ENCODE data around the gene CRYBA2.
A peak's percentile ranks its signal among the peaks of the same experiment; 100 is the strongest.

The CRYBA2 gene

DNA sequence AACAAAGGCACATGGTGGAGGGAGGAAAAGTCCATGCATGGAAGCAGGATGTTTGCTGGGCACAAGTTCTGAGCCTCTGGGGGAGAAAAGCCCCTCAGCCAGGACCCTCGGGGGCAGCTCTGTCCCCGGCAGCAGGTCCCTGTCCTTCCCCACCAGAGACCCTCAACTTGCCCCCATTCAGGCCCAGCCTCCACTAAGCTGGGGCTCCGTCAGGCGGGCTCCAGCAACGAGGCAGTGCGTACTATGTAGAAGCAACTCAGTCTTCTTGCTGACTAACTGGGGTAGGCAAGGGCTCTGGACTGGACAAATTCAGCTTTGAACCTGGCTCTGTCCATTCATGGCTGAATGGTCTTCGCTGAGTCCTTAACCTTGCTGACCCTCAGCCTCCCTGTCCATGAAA lies 25.1 kb upstream of the CRYBA2 start:
- peaks cover 47% of the 10 kb centered on the region for H3K27me3 Mint-ChIP-seq
- H3K4me3 Mint-ChIP-seq: no peak overlapping the region
- H3K36me3 Mint-ChIP-seq: no peaks in the 10 kb centered on the region
- H3K9me3 Mint-ChIP-seq: no peaks in the 10 kb centered on the region
- no peak for DNase-seq
- H3K4me1 Mint-ChIP-seq: no peaks in the 10 kb centered on the region
- CTCF ChIA-PET: interaction anchor here (0.5 to 1.8 kb wide), 5 partner anchors 11 to 119 kb away, joined by 3 to 5 read pairs (median 3); no protein-coding TSS in a partner anchor
- no peak overlapping the region for H3K27ac Mint-ChIP-seq

DNA sequence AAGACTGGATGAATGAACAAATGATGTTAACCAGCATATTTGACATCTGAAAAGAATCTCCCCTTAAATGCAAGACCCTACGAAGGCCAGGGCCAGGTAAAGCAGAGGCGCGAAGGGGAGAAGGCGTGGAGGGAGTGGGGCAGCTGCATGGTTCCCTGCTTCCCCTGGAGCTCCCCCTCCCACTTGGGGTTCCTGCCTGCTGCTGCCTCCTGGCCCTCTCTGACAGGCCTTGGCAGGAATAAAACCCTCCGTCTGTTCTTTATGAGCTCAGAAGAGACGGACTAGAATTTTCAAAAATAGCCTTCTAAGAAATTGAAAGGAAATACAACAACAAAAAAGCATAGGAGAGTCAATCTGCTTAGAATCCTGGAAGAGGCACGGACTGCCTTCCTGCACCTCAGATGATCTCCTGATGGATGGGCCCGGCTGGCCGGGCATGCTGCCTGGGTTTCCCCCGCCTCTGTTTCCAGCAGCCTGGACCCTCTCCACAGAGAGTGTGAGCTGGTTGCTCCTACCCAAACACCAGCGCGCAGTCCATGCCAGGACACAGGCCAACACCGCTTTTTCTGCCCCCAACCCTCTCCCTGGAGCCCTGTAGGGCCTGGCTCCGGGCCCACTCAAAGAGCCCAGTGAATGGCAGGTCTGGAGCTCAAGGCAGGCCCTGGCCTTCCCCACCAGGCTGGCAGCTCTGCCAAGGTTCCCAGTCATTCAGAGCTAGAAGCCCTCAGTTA lies 24.1 kb upstream of the CRYBA2 start:
- H3K4me3 Mint-ChIP-seq: no peak overlapping the region
- no peak for DNase-seq
- H3K36me3 Mint-ChIP-seq: no peaks in the 10 kb centered on the region
- CTCF ChIA-PET: interaction anchor here (0.5 to 1.8 kb wide), 5 partner anchors 10 to 86 kb away, joined by 3 to 5 read pairs (median 3); no protein-coding TSS in a partner anchor
- no peaks in the 10 kb centered on the region for H3K9me3 Mint-ChIP-seq
- H3K4me1 Mint-ChIP-seq: no peaks in the 10 kb centered on the region
- peaks cover 49% of the 10 kb centered on the region for H3K27me3 Mint-ChIP-seq
- H3K27ac Mint-ChIP-seq: no peak overlapping the region

DNA sequence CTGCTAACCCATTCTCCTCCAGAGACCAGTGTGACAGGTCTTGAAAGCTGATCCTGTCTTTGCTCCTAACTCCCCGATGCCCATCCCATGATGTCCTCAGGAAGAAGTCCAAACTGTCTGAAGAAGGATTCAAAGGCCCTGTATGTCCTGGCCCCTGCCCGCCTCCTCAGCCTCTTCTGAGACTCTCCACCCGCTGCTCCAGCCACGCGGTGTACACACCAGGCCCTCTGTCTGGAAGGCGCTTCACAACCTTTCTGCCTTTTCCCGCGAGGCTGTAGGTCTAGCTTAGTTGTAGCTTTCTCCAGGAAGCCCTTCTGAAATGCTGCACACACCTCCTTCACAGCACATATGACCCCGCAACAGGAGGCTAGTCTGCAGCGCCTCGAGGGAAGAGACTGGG lies 23.5 kb upstream of the CRYBA2 start:
- DNase-seq: no peak
- Mint-ChIP-seq H3K27ac (no peak overlapping the region), H3K36me3 (no peaks in the 10 kb centered on the region), H3K9me3 (no peaks in the 10 kb centered on the region), H3K4me3 (no peak overlapping the region), H3K27me3 (peaks cover 52% of the 10 kb centered on the region), H3K4me1 (no peaks in the 10 kb centered on the region)
- CTCF ChIA-PET: no interaction called here

DNA sequence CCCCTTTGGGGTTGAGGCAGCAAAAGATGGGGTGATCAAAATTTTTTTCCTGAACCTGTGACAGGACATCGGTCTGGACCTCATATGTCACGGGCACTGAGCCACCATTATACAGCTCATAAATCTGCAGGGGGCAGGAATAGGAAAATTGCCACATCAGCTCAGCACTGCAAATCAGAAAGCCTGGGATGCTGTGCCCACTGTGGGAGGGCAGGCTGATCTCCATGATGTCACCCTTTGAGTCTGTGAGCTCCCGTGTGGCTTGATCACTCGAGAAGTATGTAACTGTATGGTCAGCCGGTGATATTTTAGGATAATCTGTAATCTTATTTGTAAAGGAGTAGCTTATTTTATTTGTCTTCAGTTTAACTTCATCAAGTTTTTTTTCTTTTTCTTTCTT lies 17.7 kb upstream of the CRYBA2 start:
- Mint-ChIP-seq H3K9me3 (no peaks in the 10 kb centered on the region), H3K4me3 (no peak overlapping the region), H3K36me3 (no peaks in the 10 kb centered on the region), H3K27me3 (peaks cover 75% of the 10 kb centered on the region), H3K27ac (no peak overlapping the region), H3K4me1 (no peaks in the 10 kb centered on the region)
- no peak for DNase-seq
- CTCF ChIA-PET: interaction anchor here (0.8 to 3.2 kb wide), 12 partner anchors 9 to 149 kb away, joined by 3 to 11 read pairs (median 4); partner anchors contain the start of gene CFAP65

DNA sequence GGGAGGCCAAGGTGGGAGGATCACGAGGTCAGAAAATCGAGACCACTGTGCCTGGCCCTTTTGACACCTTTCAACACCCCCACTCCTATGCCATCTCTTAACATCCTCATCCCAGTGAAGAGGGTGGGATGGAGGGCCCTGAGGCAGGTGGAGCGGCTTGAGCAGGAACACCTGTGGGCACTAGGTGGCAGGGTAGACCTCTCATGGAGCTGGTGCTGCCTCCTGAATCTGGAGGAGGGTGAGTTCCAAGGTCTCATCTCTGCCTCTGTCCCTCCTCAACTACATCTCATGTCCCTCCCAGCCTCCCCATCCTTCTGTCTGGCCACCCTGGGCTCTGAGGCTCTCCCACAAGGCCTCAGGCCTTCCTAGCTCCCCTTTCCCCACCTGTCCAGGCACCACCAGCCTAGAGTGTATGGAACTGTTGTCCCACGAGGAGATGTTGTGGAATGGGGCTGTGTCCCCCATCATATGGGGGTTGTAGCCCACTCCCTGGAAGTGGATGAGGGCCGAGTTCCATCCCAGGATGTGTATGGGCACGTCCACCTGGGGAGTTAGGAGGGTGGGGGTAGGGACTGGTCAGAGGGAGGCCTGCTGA lies 17.0 kb upstream of the CRYBA2 start:
- H3K9me3 Mint-ChIP-seq: no peaks in the 10 kb centered on the region
- H3K36me3 Mint-ChIP-seq: no peaks in the 10 kb centered on the region
- H3K27ac Mint-ChIP-seq: no peak overlapping the region
- DNase-seq: peak; percentile 42
- peaks cover 81% of the 10 kb centered on the region for H3K27me3 Mint-ChIP-seq
- H3K4me1 Mint-ChIP-seq: no peaks in the 10 kb centered on the region
- no peak overlapping the region for H3K4me3 Mint-ChIP-seq
- CTCF ChIA-PET: interaction anchor here (0.6 to 3.2 kb wide), 13 partner anchors 9 to 149 kb away, joined by 3 to 11 read pairs (median 4); partner anchors contain the start of gene CFAP65

DNA sequence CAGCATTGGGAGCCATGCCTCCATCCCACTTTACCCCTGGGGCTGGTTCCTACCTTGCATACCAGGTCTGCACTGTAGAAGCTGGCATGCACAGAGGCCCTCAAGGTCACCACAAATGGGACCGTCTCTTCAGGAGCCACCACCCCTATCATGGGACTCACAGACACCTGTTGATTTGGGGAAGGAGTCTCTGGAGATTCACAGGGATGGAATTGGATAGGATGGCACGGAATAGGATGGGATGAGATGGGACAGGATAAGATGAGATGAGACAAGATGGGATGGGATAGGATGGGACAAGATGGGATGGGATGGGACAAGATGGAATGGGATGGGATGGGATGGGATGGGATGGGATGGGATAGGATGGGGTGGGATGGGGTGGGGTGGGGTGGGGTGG lies 16.1 kb upstream of the CRYBA2 start:
- no peak for DNase-seq
- no peak overlapping the region for H3K4me3 Mint-ChIP-seq
- H3K4me1 Mint-ChIP-seq: no peaks in the 10 kb centered on the region
- CTCF ChIA-PET: interaction anchor here (0.6 to 2.2 kb wide), 6 partner anchors 15 to 147 kb away, joined by 3 to 11 read pairs (median 4); no protein-coding TSS in a partner anchor
- H3K36me3 Mint-ChIP-seq: no peaks in the 10 kb centered on the region
- H3K9me3 Mint-ChIP-seq: no peaks in the 10 kb centered on the region
- no peak overlapping the region for H3K27ac Mint-ChIP-seq
- peaks cover 83% of the 10 kb centered on the region for H3K27me3 Mint-ChIP-seq

DNA sequence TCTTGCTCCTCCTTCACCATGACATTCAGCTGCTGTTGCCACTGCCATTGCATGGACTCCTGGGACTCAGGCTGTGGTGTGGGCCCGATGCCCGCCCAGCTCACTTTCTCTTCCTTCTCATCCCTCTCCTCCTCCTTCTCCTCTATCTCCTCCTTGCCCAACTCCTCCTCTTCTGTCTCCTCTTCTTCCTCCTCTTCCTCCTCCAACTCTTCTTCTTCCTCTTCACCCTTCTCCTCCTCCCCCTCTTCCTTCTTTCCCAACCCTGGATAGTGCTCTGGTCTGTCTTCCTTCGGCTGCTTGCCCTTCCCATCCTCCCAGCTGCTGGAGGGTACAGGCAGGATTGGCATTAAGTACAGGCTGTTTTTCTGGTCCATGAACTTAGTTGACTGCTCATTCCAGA lies 10.8 kb upstream of the CRYBA2 start:
- peaks cover 6% of the 10 kb centered on the region for H3K4me1 Mint-ChIP-seq
- no peaks in the 10 kb centered on the region for H3K9me3 Mint-ChIP-seq
- no peaks in the 10 kb centered on the region for H3K36me3 Mint-ChIP-seq
- DNase-seq: no peak
- H3K27me3 Mint-ChIP-seq: peaks cover 96% of the 10 kb centered on the region
- no peak overlapping the region for H3K4me3 Mint-ChIP-seq
- H3K27ac Mint-ChIP-seq: no peak overlapping the region
- CTCF ChIA-PET: interaction anchor here (1.6 to 2.1 kb wide), 2 partner anchors 22 to 24 kb away, joined by 5 to 8 read pairs; no protein-coding TSS in a partner anchor

DNA sequence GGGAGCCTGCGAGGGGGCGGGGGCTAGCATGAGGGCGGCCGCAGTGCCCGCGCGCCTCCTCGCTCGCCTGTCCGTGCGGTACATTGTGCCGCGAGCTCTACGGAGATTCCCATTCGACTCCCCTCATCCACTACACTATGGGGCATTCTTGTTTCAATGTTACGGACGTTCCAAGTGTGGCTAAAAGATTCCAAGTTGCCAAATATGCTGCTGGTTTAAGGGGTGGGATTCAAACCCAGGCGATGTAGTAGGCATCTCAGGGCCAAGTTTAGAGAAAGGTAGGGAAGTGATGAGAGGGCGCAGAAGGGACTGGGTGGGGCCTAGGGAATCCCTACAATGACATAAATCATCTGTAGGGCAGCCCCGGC lies 10.0 kb upstream of the CRYBA2 start:
- Mint-ChIP-seq H3K27me3 (peaks cover 99% of the 10 kb centered on the region), H3K4me3 (no peak overlapping the region), H3K36me3 (no peaks in the 10 kb centered on the region), H3K27ac (no peak overlapping the region), H3K4me1 (peaks cover 6% of the 10 kb centered on the region), H3K9me3 (no peaks in the 10 kb centered on the region)
- CTCF ChIA-PET: interaction anchor here (0.9 to 2.1 kb wide), 2 partner anchors 23 to 27 kb away, joined by 3 to 8 read pairs; no protein-coding TSS in a partner anchor
- DNase-seq: no peak

DNA sequence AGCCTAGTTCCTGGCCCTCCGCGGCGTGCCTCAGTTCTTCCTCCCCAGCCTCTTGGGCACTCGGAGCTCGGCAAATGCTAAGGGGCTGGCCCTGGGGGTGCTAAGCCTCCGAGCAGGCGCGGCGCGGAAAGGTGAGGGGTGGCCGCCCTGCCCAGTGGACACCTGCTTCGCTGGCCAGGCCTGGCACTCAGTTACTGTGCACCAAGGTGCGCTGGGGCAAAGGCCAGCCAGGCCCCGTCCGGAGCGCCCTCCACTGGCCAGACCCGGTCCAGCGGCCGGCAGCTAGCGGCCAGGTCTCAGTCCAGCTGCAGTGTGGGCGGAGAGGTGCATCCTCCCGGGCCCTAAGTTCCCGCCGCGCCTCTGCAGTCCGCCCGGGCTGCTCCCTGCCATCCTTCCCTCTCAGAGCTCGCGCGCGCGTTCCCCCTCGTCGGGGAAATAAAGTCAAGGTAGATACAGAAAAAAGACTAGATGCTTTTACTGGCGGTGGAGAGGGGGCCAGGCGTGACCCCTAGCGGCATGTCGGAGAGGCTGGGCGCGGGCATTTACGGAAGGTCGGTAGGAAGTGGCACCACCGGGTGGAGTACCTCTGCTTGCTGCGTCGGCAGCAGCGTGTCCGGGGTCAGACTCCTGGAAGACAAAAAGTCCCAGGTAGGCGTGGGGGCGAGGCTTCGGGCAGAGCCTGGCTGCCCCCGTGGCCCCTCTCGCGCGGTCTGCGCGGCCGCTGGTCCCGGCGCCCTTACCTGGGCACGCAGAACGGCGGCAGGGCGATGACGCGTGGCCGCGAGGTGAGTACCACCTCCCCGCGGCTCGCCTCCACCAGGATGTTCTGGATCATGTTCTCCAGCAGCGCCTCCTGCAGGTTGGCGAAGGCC lies 9.4 kb upstream of the CRYBA2 start:
- Mint-ChIP-seq H3K36me3 (no peaks in the 10 kb centered on the region), H3K4me1 (peaks cover 6% of the 10 kb centered on the region), H3K4me3 (peak overlapping the region; percentile 35), H3K27me3 (peaks cover 100% of the 10 kb centered on the region), H3K9me3 (no peaks in the 10 kb centered on the region), H3K27ac (no peak overlapping the region)
- DNase-seq: peak; percentile 63
- CTCF ChIA-PET: interaction anchor here (0.7 to 1.1 kb wide), 4 partner anchors 17 to 27 kb away, joined by 3 to 4 read pairs (median 3); no protein-coding TSS in a partner anchor

DNA sequence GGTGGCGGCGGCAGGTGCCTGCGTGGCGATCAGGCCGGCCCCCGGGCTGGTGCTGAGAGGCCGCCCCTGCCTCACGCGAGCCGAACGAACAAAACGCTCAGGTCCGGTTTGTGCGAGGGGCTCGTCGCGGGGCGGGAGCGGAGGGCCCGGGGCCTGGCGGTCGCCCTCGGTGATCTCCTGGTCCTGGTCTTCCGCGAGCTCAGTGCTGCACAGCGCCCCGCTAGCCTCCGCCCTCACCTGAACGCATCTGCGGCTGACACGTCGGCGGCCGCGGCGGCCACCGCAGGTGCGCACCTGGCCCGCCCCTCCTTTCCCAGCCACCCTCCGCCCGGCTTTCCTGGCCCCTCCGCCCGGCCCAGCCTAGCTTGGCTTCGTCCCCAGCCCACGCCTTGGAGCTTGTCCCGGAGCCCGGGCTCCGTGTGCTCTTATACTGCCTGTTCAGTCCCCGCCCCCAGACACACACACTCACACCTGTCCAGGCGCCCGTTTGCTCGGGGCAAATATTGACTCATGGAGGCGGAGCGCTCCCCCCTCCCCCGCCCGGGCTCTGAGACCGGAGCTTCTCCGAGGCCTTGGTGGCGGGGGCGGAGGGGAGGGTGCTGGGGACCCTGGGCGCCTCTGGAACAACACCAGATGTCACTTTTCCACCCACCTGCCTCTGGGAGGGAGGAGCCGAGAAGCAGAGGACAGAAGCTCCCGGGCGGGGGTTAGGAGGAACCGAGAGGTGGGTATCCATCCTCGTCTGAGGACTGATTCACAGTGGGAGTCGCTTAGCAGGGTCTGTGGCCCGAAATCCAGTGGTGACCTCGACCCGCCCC lies 8.6 kb upstream of the CRYBA2 start:
- no peak for DNase-seq
- CTCF ChIA-PET: interaction anchor here (0.7 to 1.1 kb wide), 3 partner anchors 18 to 28 kb away, joined by 3 to 4 read pairs (median 3); no protein-coding TSS in a partner anchor

DNA sequence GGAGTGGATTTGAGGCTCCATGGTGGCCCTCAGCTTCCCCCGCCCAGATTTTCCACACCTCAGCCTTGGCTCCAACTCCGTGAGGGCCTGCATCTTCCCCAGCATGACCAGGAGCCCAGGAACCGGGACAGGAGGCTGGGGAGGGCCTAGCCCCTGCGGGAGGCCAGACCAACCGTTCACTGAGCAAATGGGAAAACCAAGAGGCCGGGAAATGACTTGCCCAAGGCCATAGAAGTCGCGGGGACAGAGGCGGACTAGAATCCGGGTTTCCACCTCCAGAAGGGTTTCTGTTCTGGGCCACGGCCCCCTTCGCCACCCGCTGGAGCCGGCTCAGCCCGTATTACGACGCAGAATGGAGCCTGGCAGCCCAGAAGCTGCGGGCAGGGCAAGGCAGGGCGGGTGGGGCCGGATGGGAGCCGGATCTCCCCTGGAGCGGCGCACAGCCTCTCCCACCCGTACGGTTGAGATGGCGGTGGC lies 7.9 kb upstream of the CRYBA2 start:
- H3K27me3 Mint-ChIP-seq: peaks cover 100% of the 10 kb centered on the region
- H3K27ac Mint-ChIP-seq: peak overlapping the region; percentile 3
- no peaks in the 10 kb centered on the region for H3K9me3 Mint-ChIP-seq
- no peaks in the 10 kb centered on the region for H3K36me3 Mint-ChIP-seq
- no peak for DNase-seq
- peaks cover 6% of the 10 kb centered on the region for H3K4me1 Mint-ChIP-seq
- CTCF ChIA-PET: no interaction called here
- no peak overlapping the region for H3K4me3 Mint-ChIP-seq

More for the DNA sequence above, 8.6 kb upstream of the CRYBA2 start:
- H3K27ac Mint-ChIP-seq: no peak overlapping the region
- no peaks in the 10 kb centered on the region for H3K36me3 Mint-ChIP-seq
- H3K4me3 Mint-ChIP-seq: no peak overlapping the region
- H3K27me3 Mint-ChIP-seq: peaks cover 100% of the 10 kb centered on the region
- H3K9me3 Mint-ChIP-seq: no peaks in the 10 kb centered on the region
- H3K4me1 Mint-ChIP-seq: peaks cover 6% of the 10 kb centered on the region

DNA sequence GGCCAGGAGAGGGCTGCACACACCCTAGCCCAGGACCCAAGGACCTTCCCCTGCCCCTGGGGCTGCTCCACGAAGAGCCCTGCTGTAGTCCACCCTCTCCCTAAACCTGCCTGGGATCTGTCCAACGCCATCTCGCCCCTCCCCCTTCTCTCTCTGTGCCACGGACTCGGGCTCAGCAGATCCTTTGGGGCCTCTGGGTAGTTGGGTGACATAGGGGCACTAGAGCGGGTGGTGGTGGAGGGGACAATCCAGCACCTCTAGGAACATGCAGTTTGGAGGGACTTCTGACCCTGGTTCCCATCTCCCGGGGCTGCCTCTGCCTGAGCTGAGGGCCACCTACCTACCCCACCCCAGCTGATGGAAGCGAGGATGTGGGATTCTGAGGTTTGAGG lies 7.3 kb upstream of the CRYBA2 start:
- Mint-ChIP-seq H3K4me1 (peaks cover 9% of the 10 kb centered on the region), H3K27me3 (peaks cover 100% of the 10 kb centered on the region), H3K36me3 (no peaks in the 10 kb centered on the region), H3K9me3 (no peaks in the 10 kb centered on the region), H3K27ac (peak overlapping the region; percentile 3), H3K4me3 (no peak overlapping the region)
- CTCF ChIA-PET: no interaction called here
- DNase-seq: no peak

DNA sequence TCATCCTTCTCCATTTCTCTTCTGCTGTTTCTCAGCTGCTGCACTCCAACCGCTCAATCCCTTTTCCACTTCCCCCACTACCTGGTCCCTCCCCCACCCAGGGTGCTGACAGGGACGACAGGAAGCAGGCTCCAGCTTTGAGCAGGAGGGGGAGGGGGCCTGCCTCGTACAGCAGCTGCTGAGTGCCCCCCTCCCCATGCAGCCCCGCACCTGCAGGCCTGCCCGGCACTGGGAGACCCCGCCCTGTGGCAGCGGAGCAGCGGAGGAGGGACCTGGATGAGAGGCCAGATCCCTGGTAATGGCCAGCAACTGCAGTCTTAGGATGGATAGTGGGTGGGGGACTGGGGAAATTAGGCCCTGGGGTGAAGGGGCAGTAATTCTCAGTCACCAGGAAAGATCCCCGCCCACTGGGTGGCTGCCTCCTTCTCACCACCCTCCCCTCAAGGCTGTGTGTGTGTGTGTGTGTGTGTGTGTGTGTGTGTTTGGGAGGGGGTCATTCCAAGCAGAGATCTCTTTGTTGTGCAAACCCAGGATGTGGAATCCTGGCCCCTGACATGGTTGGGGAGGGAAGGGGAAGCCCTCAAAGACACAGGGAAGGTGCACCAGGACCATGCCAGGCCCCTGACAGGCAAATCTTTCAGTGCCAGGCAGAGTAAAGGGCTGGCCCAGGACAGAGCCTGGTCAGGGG lies 6.8 kb upstream of the CRYBA2 start:
- H3K4me3 Mint-ChIP-seq: no peak overlapping the region
- no peaks in the 10 kb centered on the region for H3K36me3 Mint-ChIP-seq
- no peak for DNase-seq
- CTCF ChIA-PET: no interaction called here
- peaks cover 10% of the 10 kb centered on the region for H3K4me1 Mint-ChIP-seq
- no peaks in the 10 kb centered on the region for H3K9me3 Mint-ChIP-seq
- peaks cover 100% of the 10 kb centered on the region for H3K27me3 Mint-ChIP-seq
- no peak overlapping the region for H3K27ac Mint-ChIP-seq
